HUDEP-2 (cell line): ENCODE measurements around the gene PRDM13.
A peak's percentile ranks its signal among the peaks of the same experiment; 100 is the strongest.

Experiments
- DNase-seq, 76 experiments: peaks; one replicate each; lab custom pipeline; 2025; ENCODE audit not compliant: unreplicated experiment in 76 of 76; lab: John Stamatoyannopoulos, UW

The PRDM13 gene

DNA sequence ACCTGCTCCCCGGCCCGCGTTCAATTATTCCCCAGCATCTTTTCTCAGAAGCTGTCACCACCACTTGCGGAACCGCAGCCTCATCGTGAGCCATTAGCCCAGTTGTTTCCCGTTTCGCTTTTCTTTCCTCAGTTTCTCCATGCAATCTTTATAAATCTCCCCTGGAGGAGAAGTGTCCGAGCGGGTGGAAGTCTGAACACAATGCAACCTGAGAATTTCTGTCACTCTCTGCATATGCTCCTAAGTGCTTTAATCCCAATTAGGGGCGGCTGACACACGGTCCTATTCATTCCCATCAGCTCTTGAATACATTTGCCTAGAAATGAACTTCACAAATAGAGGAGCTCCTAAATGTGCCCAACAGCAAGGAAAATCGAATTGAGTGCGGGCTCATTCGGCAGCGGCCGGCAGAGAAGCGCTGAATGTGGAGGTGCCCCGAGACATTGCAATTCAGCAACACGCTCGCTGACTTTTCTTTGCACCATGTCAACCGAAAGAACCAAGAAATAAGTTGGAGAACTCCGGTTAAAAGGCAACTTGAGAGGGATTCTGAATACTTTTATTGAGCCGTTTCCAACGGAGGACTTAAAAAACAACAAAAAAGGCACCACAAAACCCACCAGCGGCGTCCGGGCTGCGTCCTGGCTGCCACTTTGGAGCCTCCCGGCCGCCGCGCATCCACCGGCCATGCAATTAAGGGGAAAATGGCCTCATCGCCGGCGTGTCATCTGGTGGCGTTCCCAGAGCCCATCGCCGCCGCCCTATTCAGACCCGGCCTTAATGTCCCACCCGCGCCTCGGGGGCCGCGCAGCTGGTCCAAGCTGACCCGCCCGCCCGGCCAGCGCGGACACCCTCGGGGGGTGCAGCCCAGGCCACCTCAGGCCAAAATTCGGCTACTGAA is 3.9 kb upstream of the PRDM13 start:
- DNase-seq = peak in 2 of 76 experiments; percentile 15 to 16

DNA sequence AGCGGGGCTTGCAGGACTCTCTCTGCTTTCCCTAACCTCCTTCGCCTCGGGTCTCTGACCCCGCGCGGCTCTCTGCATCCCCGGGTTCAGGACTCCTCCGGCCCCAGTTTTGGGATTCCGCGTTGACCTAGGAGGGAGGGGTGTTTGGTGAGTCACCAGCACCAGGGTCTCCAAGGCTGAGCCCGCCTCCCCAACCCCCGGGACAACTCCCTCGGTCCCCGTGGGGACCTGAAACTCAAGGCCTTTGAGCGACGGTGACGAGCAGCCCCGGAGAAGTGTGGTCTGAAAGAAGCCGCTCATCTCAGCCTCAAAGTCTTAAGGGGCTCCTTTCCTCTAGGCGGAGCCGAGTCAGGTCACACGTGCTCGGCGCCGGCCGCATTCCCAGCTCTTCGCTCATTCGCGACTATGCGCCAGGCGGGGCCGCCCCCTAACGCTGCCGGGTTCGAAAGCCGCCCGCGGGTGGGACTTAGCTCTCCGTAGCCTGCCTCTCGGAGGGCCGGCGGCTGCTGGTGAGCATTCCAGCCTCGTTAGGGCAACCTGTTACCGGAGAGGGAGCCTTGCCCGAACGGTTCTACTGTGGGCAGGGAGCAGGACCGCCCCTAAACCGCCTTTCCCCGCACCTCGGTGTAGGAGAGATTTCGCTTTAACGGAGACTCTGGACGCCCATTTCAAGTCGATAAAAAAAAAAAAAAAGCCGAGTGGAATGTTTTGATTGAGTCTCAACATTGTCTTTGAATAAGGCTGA is 3.0 kb upstream of the PRDM13 start:
- DNase-seq = peak in 19 of 76 experiments; percentile 15 to 57 (median 25)

DNA sequence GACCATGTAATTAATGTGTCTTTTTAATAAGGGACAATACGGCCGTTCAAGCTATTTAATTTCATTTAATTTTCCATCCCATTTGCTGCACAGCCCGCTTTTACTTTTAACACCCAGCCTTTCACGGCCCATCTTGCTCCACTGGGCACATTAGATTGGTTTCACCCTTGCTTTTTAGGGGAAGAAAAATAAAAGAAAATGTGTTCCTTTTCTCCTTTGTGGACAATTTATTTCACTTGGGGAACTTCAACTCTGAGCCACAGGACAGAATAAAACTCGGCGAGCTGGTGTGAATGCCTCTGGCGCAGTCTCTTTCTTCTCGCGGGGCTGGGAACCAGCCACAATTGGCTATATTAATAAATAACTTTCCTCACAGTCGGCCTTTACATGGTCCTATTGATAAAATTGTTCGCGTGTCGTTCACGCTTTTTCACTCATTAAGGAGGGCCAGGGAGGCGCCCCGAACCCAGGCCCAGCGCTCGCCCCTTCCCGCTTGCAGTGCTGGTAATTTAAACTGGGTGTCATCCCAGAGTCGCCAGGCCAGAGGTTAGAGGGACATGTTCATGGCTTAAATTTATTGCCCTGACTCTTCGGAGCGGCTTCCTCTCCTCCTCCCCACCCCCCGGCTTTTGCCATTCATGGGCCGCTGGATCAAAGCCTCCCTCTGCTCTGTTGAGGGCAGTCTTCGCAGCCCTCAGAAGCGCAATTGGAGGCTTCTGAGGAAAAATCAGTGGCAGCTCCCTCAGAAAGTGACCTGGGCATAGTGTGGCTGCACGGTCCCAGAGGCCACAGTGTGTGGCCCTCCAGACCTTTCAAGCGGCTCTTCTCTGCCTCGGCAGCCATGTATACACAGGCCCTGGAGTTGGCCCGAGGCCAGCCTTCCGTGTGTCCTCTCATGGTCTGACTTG is 2.2 kb upstream of the PRDM13 start:
- peak in 3 of 76 experiments; percentile 12 to 29 (median 15) for DNase-seq

DNA sequence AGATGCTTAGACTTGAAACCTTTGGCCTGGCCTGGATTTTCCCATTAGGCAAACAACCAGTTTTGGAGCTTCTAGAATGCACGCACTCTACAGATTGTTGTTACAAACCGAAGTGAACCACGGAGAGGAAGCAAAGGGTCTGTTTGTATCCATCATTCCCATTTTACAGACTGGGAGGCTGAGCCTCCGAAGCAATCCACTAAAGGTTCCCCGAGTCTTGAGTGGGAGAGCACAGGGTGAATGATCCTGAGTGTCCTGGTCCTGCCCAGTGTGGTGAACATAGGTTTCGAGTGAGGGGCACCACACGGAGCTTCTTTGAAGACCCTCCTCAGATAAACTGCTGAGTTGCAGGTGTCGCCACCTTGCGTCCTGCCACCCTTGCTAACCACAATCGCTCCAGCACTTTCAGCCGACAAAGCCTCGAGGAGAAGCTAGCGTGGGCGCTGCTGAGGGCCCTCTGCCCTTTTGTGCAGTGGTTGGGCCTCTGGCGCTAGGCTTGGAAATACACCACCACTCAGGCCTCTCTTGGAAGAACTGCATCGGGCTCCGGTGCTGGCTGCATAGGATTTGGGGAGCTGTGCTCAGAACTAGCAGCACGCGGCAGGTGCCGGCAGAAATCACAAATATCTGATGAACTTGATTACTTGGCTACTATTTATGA is 1.4 kb upstream of the PRDM13 start:
- peak in 2 of 76 experiments; percentile 8 to 11 for DNase-seq

DNA sequence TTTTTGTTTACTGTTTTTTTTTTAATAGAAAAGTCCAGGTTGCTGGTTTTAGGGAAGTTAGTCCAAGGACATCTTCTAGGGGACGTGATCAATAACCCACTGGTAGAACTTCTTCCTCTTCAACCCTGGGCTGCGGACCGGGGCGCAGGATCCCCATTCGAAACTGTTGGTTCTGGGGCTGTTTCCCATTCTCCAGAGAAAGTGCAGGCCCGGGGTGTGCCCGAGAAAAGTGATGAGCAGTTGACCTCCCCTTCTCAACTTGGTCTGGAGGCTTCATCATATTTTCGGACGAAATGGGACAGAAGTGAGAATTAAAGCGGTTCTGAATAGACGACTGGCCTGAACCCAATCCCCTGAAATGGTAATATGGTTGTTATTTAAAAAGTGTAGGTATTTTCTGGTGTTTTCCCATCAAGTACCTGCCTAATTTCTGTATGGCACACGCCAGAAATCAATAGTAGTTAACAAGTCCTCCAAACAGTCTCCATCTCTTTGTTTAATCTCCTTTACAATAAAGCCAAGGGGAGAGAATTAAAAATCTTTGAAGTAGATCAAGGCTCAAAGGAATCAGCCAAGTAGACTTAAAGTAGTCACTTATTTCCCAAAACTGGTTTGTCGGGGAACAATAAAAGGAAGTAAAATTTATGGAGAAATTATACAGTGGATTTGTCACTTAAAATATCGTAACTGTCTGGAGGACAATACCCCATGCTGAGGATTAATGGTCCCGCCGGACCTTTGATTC is 550 bp upstream of the PRDM13 start:
- DNase-seq = no peak

DNA sequence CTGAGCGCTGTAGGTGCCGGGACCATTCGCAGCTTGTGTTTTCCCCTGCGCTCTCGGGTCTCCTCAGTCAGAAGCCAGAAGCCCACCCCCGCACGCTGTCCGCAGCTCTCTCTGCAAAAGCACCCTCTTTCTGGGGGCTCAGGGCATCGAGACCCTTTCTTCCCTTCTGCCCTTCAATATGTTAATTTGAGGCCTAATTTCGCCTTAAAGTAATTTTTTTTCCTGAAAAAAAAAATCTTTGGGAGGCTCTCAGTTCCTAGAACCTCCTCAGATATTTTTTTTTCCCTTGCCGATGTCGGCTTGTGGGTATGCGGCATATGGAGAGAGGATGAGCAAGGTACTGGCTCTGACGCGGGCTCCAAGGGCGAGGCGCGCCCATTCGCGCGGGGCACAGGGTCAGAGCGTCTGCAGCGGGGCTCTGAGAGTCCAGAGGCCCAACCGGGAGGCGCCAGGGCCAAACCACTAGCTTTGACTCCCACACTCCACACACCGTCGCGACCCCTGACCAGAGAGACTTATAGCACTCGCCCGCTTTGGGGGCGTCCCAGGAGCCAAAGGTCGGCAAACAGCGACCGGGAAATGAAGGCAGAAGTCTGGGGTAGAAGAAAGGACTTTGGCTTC is 893 bp downstream of the PRDM13 start:
- DNase-seq = no peak

DNA sequence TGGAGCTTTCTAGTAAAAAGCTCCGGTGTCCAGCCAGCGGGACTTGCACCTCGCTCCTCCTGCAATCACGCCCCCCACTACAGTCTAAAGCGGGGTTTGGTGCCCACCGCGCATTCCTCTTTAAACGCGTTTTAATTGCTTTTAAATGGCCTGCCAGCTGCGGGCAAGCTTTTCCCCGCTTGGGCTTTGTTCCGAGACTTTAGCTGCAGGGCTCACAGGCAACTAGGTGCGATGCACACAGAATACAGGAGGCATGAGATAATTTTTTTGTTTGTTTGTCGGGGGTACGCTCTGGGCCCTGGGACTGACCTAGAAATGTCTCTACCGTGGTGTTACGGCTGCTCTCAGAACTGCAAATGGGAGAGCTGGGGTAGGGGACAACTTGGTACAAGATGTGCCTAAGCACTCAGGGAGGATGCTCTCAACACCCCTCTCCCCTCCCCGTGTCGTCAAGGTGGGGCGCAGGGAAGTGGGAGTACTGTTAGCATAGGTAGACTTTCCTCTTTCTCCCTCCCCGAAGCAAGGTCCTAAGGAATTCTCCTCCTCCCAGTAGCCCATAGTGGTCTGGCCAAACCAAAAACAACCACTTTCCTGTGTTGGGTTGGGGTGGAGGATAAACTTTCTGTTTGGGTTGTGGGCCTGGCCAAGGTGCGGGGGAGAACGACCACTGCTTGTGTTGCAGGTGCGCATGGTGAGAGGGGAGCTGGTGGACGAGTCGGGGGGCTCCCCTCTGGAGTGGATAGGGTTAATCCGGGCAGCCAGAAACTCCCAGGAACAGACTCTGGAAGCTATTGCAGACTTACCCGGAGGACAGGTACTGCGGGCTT is 1.6 kb downstream of the PRDM13 start:
- no peak for DNase-seq

DNA sequence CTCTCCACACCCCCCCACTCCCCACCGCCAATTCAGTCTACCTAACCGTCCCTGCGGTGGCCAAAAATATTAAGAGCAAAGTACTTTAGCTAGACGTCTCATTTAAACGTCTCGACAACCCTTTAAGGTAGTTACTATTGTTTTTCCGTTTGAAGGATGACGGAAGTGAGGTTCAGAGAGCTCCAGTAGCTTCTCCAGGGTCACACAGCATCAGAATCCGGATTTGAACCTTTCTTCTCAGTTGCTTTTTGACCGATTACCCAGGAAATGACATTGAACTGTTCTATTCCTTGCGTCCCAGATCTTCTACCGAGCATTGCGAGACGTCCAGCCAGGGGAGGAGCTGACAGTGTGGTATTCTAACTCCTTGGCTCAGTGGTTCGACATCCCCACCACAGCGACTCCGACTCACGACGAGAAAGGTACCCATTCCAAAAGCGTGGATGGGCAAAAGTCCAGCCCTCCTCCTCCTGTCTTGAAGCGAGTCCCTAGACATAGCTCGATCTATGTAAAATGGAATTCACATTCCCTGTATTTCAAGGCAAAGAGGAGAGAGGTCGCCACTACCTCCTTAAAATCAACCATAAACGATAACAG is 2.4 kb downstream of the PRDM13 start:
- no peak for DNase-seq

DNA sequence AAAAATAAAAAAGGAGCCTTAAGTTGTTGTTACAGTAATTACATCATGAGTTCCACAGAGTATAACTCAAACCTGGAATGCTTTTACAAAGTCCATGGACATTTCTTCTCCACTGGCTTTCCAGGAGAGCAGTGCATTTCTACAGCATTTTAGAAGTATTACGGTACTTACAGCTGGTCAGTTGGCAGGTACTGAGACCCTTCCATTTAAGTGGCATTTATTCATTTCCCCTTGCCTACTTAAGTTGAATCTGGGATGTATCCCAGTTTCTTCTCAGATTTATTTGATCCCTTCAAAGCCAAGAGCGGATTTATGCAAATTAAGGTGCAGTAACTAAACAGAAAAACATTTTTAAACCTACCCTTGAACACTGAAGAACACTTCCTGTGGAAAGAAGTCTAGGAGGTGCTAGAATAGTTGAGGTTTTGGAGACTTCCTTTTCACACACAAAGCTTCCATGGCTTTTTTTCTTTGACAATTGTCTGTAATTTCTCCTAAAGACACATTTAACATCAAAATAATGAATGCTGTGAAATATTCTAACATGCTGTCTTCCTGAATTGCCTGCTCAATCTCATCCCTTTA is 3.4 kb downstream of the PRDM13 start:
- DNase-seq = no peak

DNA sequence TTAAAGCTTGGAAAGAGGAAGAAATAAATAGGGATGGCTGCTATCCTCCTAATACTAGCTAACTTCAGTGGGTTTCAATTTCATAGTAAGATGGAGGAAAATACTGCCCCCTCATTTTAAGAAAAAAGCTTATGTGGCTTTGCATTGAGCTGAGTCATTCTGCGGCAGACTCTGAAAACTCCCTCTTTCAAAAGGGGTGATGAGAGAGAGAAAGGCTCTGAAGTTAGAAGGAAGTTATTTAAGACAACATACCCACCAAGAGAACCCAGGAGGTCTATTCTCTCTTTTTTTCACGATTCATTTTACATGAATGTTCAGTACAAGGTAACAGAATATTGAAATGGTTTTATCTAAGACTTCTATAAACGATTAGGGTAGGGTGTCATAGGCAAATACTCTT is 4.5 kb downstream of the PRDM13 start:
- DNase-seq = peak in 2 of 76 experiments; percentile 18 to 27

DNA sequence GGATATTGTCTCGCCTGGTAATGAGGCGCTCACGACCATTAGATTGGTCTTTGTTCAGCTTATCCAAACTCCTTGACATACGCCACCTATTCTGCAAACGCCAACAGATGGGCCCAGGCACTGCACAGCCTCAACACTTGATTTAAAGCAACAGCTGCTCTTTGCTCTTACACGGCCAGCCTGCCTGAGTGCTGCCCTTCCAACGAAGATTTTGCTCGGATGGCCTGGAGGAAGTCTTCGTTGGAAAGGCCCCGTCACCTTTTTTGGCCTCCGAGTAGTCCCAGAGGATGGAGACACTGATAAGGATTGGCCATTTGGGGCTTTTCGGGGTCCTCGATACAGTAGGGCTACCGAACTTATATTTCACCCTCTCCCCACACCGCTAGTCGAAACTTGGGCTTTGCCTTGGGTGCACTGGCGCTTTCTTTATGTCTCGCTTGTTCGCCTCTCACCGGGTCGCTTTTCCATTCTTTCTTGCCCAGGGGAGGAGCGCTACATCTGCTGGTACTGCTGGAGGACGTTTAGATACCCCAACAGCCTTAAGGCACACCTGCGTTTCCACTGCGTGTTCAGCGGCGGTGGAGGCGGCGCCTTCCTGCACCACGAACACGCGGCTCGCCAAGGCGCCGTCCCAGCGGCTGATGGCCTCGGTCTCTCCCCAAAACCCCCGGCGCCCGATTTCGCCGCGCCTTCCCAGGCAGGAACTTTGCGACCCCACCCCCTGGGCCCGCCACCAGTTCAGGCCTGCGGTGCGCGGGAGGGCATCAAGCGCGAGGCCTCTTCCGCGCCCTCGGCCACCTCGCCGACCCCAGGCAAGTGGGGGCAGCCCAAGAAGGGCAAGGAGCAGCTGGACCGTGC is 6.1 kb downstream of the PRDM13 start:
- peak in 1 of 76 experiments; percentile 74 for DNase-seq

DNA sequence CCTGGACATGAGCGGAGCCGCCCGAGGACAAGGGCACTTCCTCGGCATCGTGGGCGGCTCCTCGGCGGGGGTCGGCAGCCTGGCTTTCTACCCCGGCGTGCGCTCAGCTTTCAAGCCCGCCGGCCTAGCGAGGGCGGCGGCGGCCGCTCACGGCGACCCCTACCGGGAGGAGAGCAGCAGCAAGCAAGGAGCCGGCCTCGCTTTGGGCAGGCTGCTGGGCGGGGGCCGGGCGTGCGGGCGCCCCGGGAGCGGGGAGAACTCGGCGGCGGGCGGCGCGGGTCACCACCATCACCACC is 6.7 kb downstream of the PRDM13 start:
- peak in 62 of 76 experiments; percentile 25 to 77 (median 61) for DNase-seq

DNA sequence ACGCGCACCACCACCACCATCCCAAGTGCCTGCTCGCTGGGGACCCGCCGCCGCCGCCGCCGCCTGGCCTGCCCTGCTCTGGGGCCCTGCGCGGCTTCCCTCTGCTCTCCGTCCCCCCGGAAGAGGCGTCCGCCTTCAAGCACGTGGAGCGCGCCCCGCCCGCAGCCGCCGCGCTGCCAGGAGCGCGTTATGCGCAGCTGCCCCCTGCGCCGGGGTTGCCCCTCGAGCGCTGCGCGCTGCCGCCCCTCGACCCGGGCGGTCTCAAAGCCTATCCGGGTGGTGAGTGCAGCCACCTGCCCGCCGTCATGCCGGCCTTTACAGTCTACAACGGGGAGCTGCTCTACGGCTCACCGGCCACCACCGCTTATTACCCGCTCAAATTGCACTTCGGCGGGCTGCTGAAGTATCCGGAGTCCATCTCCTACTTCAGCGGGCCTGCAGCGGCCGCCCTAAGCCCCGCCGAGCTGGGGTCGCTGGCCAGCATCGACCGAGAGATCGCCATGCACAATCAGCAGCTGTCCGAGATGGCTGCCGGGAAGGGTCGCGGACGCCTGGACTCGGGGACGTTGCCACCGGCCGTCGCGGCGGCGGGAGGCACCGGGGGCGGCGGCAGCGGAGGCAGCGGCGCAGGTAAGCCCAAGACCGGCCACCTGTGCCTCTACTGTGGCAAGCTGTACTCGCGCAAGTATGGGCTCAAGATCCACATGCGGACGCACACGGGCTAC is 7.2 kb downstream of the PRDM13 start:
- peak in 39 of 76 experiments; percentile 39 to 77 (median 59) for DNase-seq

DNA sequence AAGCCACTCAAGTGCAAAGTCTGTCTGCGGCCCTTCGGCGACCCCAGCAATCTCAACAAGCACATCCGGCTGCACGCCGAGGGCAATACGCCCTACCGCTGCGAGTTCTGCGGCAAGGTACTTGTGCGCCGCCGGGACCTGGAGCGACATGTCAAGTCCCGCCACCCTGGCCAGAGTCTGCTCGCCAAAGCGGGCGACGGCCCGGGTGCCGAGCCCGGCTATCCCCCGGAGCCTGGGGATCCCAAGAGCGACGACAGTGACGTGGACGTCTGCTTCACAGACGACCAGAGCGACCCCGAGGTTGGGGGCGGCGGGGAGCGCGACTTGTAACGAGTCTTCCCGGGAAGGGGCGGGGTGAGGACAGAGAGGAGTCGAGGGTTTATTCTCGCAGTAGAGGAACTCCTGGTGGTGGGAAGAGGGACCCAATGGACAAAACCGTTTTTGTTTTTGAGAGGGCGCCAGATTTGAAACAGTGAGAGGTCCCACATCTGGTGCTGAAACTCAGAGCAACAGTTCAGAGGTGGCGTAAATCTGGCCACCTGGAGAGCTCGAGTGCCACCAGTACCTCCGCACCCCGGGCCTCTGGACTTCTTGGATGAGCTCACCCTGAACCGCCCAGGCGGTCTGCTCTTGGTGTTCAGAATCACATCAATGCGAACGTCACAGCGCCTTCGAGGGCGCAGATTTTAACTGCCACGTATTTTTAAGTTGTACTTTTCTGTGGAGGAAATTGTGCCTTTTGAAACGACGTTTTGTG is 8.0 kb downstream of the PRDM13 start:
- DNase-seq = peak in 26 of 76 experiments; percentile 10 to 60 (median 38)

DNA sequence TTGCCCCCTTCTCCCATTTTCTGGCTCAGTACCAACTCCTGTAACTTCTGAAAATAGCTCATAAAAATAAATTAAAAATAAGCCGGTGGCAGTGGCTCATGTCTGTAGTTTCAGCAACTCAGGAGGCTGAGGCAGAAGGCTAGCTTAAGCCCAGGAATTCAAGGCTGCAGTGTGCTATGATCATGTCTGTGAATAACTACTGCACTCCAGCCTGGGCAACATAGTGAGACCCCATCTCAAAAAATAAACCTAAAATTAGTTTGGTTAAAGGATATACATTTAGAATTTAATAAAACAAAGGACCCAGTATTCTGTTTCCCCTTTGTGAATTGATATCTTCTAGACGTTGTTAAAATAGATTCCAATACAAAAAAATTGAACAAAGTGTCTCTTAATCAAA is 10.5 kb downstream of the PRDM13 start:
- DNase-seq = no peak
